Aorta (tissue), 5 donors: ENCODE results near the gene SYTL3. TPM values are rescaled to one million over a fixed set of nuclear protein-coding genes. Genes with fewer than 3 reads are reported as not detected.
A peak's percentile ranks its signal among the peaks of the same experiment; 100 is the strongest.

ENCODE experiments used
- ATAC-seq: fragments of 200-7000 bp; cut with Tn5 transposase; one replicate; pipeline ENCODE4 v1.9.1; 2022; ENCODE audit warnings: moderate library complexity; ENCODE audit not compliant: low FRiP score
- DNase-seq, 2 donors: peaks; one replicate each; pipeline ENCODE4 v3.0.0-alpha.2; 2020
- H3K27ac ChIP-seq, 2 donors: one replicate each; pipeline ENCODE4 v1.5.1; 2013; ENCODE audit warnings: low read length in 2 of 2, mild to moderate bottlenecking in 2 of 2, moderate library complexity in 2 of 2, control low read depth in 1 of 2, inconsistent platforms in 1 of 2, low read depth in 1 of 2
- H3K27me3 ChIP-seq, 2 donors: one replicate each; pipeline ENCODE4 v1.6.1; 2013; ENCODE audit warnings: control low read depth in 1 of 2, low read length in 1 of 2, mild to moderate bottlenecking in 1 of 2, moderate library complexity in 1 of 2; ENCODE audit not compliant: insufficient read depth in 2 of 2, control insufficient read depth in 1 of 2
- H3K36me3 ChIP-seq, 2 donors: one replicate each; pipeline ENCODE4 v1.6.1; 2013; ENCODE audit warnings: control low read depth in 1 of 2, low read length in 1 of 2, mild to moderate bottlenecking in 1 of 2; ENCODE audit not compliant: insufficient read depth in 2 of 2, control insufficient read depth in 1 of 2
- H3K4me1 ChIP-seq, 2 donors: one replicate each; pipeline ENCODE4 v1.6.1; 2013; ENCODE audit warnings: low read length in 2 of 2, control low read depth in 1 of 2, mild to moderate bottlenecking in 1 of 2, moderate library complexity in 1 of 2; ENCODE audit not compliant: insufficient read depth in 2 of 2, control insufficient read depth in 1 of 2
- H3K4me3 ChIP-seq, 2 donors: one replicate each; pipeline ENCODE4 v1.5.1; 2013; ENCODE audit warnings: low read length in 2 of 2, control low read depth in 1 of 2, mild to moderate bottlenecking in 1 of 2
- H3K9me3 ChIP-seq: one replicate; pipeline ENCODE4 v1.6.1; 2013; ENCODE audit warnings: mild to moderate bottlenecking, low read length; ENCODE audit not compliant: control insufficient read depth
- WGBS, 2 donors: extraction: QIAGEN DNeasy Blood & Tissue Kit; methylation state at CpG; one replicate each; pipeline ENCODE4 v1.1.7; 2013; 5-methylcytosine and 5-hydroxymethylcytosine counted together
- intact Hi-C, 2 donors: fragments of 100-400 bp; cut with DNase I; formaldehyde crosslinking; loops; one replicate each; pipeline versions ENCODE4 v1.14.2 to v1.15.0; 2022
- polyA plus RNA-seq, 2 donors: library from polyadenylated mRNA; stranded (reverse); fragments of 200-250 nt; gene quantifications; one replicate each; pipeline ENCODE4 v1.2.3, GENCODE V29; 2013
- total RNA-seq, 2 donors: library from RNA; stranded (reverse); fragmentation: NEBNext Ultra II Directional; extraction: Animal tissue kit (Norgen Biotek cat#: 25700); gene quantifications; one replicate each; pipeline ENCODE4 v1.2.1, GENCODE V29; 2021
- donor health status: healthy with polysubstance abuse.
- donor health status: Bipolar disorder and iron deficiency.
- donor health status: DM: no; HTN: no; CAD: no.
- donor health status: DM: no; HTN: no; CAD: no.
- donor health status: DM: yes; HTN: yes; CAD: no.

SYTL3 gene
- total and polyA plus RNA-seq, 4 donors: 0.64 to 4.7 (median 2.4) TPM

- H3K27ac ChIP-seq: no peak overlapping the region
- no peak overlapping the region for H3K4me3 ChIP-seq
- no peaks in the 10 kb centered on the region for H3K4me1 ChIP-seq
- ATAC-seq (no peak), DNase-seq (no peak)
- WGBS, 2 donors: 90 to 91% methylated on average over 7 of the region's 7 CpGs
- H3K9me3 ChIP-seq: no peaks in the 10 kb centered on the region
- H3K27me3 ChIP-seq: no peaks in the 10 kb centered on the region
- intact Hi-C loops: no loop called here
- H3K36me3 ChIP-seq: no peaks in the 10 kb centered on the region
These were observed 14.3 kb upstream of the SYTL3 start for GRCh38 chr6:158635427-158636073.

DNA sequence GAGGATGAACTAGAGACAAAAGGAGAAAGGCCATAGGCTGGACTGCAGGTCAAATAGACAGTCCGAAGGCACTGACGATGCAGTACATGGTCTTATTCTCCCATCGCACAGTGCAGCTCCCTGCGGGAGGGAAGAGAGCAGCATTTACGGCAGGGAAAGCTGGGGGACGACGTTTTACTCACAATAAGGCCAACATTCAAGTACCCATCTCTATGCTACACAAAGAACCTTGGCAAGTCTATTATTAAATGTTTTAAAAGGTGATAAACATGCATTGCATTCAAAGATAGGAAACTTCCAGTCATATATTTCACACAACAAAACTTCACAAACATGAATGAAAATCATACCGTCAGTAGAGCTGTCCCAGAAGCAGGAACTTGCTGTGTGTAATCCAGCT is 13.1 kb upstream of the SYTL3 start:
- ATAC-seq (no peak), DNase-seq (no peak)
- 89 to 94% methylated on average over 8 of the region's 8 CpGs for WGBS, 2 donors
- H3K4me3 ChIP-seq: no peak overlapping the region
- no peaks in the 10 kb centered on the region for H3K27me3 ChIP-seq
- H3K36me3 ChIP-seq: no peaks in the 10 kb centered on the region
- no peak overlapping the region for H3K27ac ChIP-seq
- intact Hi-C loops: no loop called here
- no peaks in the 10 kb centered on the region for H3K4me1 ChIP-seq
- no peaks in the 10 kb centered on the region for H3K9me3 ChIP-seq

GRCh38 chr6:158638324-158638854 is 11.5 kb upstream of the SYTL3 start:
- Histone ChIP-seq H3K27ac (no peak overlapping the region), H3K4me3 (no peak overlapping the region), H3K9me3 (no peaks in the 10 kb centered on the region), H3K27me3 (no peaks in the 10 kb centered on the region), H3K36me3 (no peaks in the 10 kb centered on the region), H3K4me1 (no peaks in the 10 kb centered on the region)
- intact Hi-C loops: no loop called here
- DNase-seq (no peak), ATAC-seq (no peak)
- 73 to 77% methylated on average over 3 of the region's 3 CpGs for WGBS, 2 donors

DNA sequence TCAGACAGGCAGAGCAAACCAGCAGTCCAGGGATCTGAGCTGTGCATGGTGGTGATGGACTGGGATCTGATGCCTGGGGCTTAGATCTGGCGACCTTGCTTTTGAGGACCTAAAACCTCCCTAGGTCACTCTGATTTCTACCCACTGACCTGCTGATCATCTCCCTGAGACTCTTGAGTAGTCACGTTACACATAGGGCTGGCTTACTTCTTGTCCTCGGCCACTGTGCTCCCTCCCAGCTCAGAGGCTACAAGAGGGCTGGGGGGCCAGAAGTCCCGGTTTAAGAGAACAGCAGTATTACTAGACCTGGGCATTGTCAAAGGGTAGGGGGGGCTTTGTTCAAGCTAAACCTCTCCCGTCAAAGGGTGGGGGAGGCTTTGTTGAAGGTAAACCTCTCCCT is 10.8 kb upstream of the SYTL3 start:
- no peak overlapping the region for H3K4me3 ChIP-seq
- no peaks in the 10 kb centered on the region for H3K36me3 ChIP-seq
- intact Hi-C loops: no loop called here
- DNase-seq (no peak), ATAC-seq (no peak)
- H3K4me1 ChIP-seq: no peaks in the 10 kb centered on the region
- no peaks in the 10 kb centered on the region for H3K27me3 ChIP-seq
- no peaks in the 10 kb centered on the region for H3K9me3 ChIP-seq
- 89 to 90% methylated on average over 5 of the region's 5 CpGs for WGBS, 2 donors
- no peak overlapping the region for H3K27ac ChIP-seq

DNA sequence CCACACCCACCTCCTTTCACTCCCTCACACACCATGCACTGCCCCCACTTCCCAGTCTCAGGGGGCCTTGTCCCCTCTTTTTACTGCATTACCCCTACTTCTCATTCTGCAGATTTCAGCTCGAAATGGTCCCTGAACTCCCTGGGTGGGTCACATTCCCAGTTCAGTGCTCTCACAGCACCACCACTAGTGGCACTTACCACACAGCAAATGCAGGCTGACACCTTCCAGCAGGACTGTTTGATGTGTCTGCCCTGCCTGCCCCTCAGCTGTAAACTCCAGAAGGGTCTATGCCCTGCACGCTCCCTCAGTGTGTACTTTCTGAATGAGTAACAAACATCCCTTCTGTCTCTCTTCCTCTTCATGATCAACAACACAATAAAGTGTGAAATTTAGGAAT is 9.3 kb upstream of the SYTL3 start:
- H3K27ac ChIP-seq: no peak overlapping the region
- no peaks in the 10 kb centered on the region for H3K36me3 ChIP-seq
- H3K9me3 ChIP-seq: no peaks in the 10 kb centered on the region
- intact Hi-C loops: no loop called here
- DNase-seq (no peak), ATAC-seq (no peak)
- no peaks in the 10 kb centered on the region for H3K27me3 ChIP-seq
- no peaks in the 10 kb centered on the region for H3K4me1 ChIP-seq
- 78 to 87% methylated on average over 2 of the region's 2 CpGs for WGBS, 2 donors
- H3K4me3 ChIP-seq: no peak overlapping the region

GRCh38 chr6:158642097-158642601 is 7.7 kb upstream of the SYTL3 start:
- no peaks in the 10 kb centered on the region for H3K4me1 ChIP-seq
- H3K27me3 ChIP-seq: no peaks in the 10 kb centered on the region
- 12 to 30% methylated on average over 8 of the region's 8 CpGs for WGBS, 2 donors
- H3K9me3 ChIP-seq: no peaks in the 10 kb centered on the region
- DNase-seq (peak in 1 of 2 donors; percentile 63), ATAC-seq (no peak)
- H3K36me3 ChIP-seq: no peaks in the 10 kb centered on the region
- H3K4me3 ChIP-seq: no peak overlapping the region
- H3K27ac ChIP-seq: peak overlapping the region in 1 of 2 donors; percentile 8
- intact Hi-C loops: no loop called here

GRCh38 chr6:158643836-158644230 is 6.0 kb upstream of the SYTL3 start:
- no peak for DNase-seq
- intact Hi-C loops: no loop called here

GRCh38 chr6:158644231-158645063 is 5.4 kb upstream of the SYTL3 start, which contains the start of gene DYNLT1:
TSS of gene DYNLT1 (minus strand) at chr6:158644743. CDS start at chr6:158644708, 35 bp downstream.
- peak within 1 kb of the TSS; percentile 74 to 76 for H3K4me3 ChIP-seq
- WGBS, 2 donors: 0% methylated on average over 68 to 81 of the region's 81 CpGs
- intact Hi-C loops: no loop called here
- H3K4me1 ChIP-seq: no peaks in the 10 kb centered on the region
- H3K9me3 ChIP-seq: no peaks in the 10 kb centered on the region
- ATAC-seq: peak; percentile 98
- H3K27me3 ChIP-seq: no peaks in the 10 kb centered on the region
- peak within 1 kb of the TSS; percentile 45 to 84 for H3K27ac ChIP-seq
- DNase-seq: peak; percentile 94 to 97
- no peaks in the 10 kb centered on the region for H3K36me3 ChIP-seq

More at GRCh38 chr6:158643836-158644230, 6.0 kb upstream of the SYTL3 start:
- H3K9me3 ChIP-seq: no peaks in the 10 kb centered on the region
- peak overlapping the region; percentile 74 to 76 for H3K4me3 ChIP-seq
- no peaks in the 10 kb centered on the region for H3K36me3 ChIP-seq
- H3K4me1 ChIP-seq: no peaks in the 10 kb centered on the region
- H3K27ac ChIP-seq: peak overlapping the region; percentile 45 to 84
- H3K27me3 ChIP-seq: no peaks in the 10 kb centered on the region
- WGBS, 2 donors: 0 to 1% methylated on average over 20 to 21 of the region's 21 CpGs
- no peak for ATAC-seq
